Measurements from ENCODE around the gene CHTOP. TPM values are rescaled to one million over a fixed set of nuclear protein-coding genes. Genes with fewer than 3 reads are reported as not detected.
A peak's percentile ranks its signal among the peaks of the same experiment; 100 is the strongest.

Gene CHTOP
- total RNA-seq, 6 donors from 2014 or later = 51.3 to 89.1 (median 59.2) TPM

DNA sequence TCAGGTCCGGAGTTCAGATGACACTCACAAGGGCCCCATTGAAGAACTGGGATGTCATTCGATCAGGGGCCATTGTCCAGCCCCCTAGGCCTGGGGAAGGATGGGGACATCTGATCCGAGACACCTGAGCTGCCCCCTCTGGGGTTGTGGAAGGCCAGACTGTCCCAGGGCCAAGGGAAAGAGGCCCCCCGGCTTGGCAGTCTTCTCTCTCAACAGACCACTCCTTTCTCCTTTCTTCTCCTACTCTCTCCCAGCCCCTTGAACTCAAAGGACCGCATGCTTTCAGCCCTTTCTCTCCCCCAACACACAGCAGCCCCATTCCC, 4.6 kb upstream of the CHTOP start:
- peak overlapping the region in 3 of 4 donors; percentile 4 to 95 (median 95) for H3K27ac ChIP-seq

DNA sequence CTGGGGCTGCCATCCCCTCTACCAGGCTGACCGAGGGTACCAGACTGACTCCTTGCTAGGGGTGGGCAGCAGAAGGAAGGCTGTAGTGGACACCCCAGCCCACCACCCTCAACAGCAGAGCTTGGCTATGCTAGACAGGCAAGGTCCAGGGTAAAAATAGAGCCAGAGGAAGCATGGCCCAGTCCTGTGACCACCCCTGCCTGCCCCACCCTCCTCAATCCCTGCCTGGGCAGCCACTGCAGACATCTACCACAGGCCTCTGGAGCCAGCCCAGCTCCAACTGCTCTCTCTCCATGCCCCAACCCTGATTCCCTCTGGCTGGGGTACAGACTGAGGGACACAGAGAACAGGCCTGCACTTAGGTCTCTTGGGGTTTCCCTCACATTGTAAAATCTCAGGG, 3.9 kb upstream of the CHTOP start:
- ATAC-seq (ENCODE audit: low FRiP score in 2 of 2) = no peak
- no peak for DNase-seq

More for the DNA sequence above, 4.6 kb upstream of the CHTOP start:
- WGBS, 2 donors = 90 to 96% methylated on average over 4 to 5 of the region's 5 CpGs
- H3K4me3 ChIP-seq = no peak overlapping the region
- DNase-seq (no peak), ATAC-seq (ENCODE audit: low FRiP score in 2 of 2) (no peak)
- no peaks in the 10 kb centered on the region for H3K9me3 ChIP-seq
- H3K4me1 ChIP-seq = peaks cover 36 to 83% (median 47%) of the 10 kb centered on the region in 4 donors
- peaks cover 0 to 2% (median 0%) of the 10 kb centered on the region in 4 donors for H3K36me3 ChIP-seq
- no peaks in the 10 kb centered on the region for H3K27me3 ChIP-seq
- TF ChIP-seq POLR2A (IDR thresholded peaks at IDR 0.05) = no peak
- no peak for TF ChIP-seq EP300 (IDR thresholded peaks at IDR 0.05)
- TF ChIP-seq, protein P1, sequence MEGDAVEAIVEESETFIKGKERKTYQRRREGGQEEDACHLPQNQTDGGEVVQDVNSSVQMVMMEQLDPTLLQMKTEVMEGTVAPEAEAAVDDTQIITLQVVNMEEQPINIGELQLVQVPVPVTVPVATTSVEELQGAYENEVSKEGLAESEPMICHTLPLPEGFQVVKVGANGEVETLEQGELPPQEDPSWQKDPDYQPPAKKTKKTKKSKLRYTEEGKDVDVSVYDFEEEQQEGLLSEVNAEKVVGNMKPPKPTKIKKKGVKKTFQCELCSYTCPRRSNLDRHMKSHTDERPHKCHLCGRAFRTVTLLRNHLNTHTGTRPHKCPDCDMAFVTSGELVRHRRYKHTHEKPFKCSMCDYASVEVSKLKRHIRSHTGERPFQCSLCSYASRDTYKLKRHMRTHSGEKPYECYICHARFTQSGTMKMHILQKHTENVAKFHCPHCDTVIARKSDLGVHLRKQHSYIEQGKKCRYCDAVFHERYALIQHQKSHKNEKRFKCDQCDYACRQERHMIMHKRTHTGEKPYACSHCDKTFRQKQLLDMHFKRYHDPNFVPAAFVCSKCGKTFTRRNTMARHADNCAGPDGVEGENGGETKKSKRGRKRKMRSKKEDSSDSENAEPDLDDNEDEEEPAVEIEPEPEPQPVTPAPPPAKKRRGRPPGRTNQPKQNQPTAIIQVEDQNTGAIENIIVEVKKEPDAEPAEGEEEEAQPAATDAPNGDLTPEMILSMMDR (IDR thresholded peaks at IDR 0.05) = no peak
- no peak for TF ChIP-seq POLR2AphosphoS5 (IDR thresholded peaks at IDR 0.05)

DNA sequence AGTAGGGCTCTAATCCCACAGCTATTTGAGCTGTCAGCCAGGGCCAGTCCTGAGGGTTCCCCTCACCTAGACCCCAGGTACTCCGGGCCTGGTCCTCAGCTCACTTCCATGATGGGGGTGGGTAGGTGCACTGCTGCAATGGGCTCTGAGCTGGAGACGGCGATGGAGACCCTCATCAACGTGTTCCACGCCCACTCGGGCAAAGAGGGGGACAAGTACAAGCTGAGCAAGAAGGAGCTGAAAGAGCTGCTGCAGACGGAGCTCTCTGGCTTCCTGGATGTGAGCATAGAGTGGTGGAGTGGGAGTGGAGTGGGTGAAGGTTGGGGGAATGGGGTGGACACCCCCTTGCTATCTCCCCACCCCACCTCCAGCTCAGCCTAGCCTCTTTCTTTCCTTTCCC, 3.5 kb upstream of the CHTOP start:
- no peaks in the 10 kb centered on the region for H3K27me3 ChIP-seq
- ATAC-seq (ENCODE audit: low FRiP score in 2 of 2) (no peak), DNase-seq (no peak)
- TF ChIP-seq POLR2AphosphoS5 (IDR thresholded peaks at IDR 0.05) (no peak), EP300 (IDR thresholded peaks at IDR 0.05) (no peak), POLR2A (IDR thresholded peaks at IDR 0.05) (no peak)
- TF ChIP-seq, protein P1 (IDR thresholded peaks at IDR 0.05) = no peak
- H3K4me1 ChIP-seq = peaks cover 32 to 81% (median 49%) of the 10 kb centered on the region in 4 donors
- H3K9me3 ChIP-seq = no peaks in the 10 kb centered on the region
- H3K4me3 ChIP-seq = no peak overlapping the region
- no peaks in the 10 kb centered on the region for H3K36me3 ChIP-seq
- WGBS, 2 donors = 69 to 84% methylated on average over 3 to 7 of the region's 7 CpGs
- peak overlapping the region in 3 of 4 donors; percentile 24 to 95 (median 56) for H3K27ac ChIP-seq

More for the DNA sequence above, 3.9 kb upstream of the CHTOP start:
- 91% methylated on average over 1 of the region's 1 CpG; no CpG with 5 or more reads in 1 of the 2 donors for WGBS, 2 donors
- H3K27me3 ChIP-seq = no peaks in the 10 kb centered on the region
- peaks cover 0 to 2% (median 0%) of the 10 kb centered on the region in 4 donors for H3K36me3 ChIP-seq
- no peak overlapping the region for H3K4me3 ChIP-seq
- peak overlapping the region in 3 of 4 donors; percentile 24 to 95 (median 56) for H3K27ac ChIP-seq
- TF ChIP-seq POLR2A (IDR thresholded peaks at IDR 0.05) (no peak), POLR2AphosphoS5 (IDR thresholded peaks at IDR 0.05) (no peak), EP300 (IDR thresholded peaks at IDR 0.05) (no peak)
- TF ChIP-seq, protein P1 (IDR thresholded peaks at IDR 0.05) = no peak
- no peaks in the 10 kb centered on the region for H3K9me3 ChIP-seq
- peaks cover 29 to 81% (median 47%) of the 10 kb centered on the region in 4 donors for H3K4me1 ChIP-seq

DNA sequence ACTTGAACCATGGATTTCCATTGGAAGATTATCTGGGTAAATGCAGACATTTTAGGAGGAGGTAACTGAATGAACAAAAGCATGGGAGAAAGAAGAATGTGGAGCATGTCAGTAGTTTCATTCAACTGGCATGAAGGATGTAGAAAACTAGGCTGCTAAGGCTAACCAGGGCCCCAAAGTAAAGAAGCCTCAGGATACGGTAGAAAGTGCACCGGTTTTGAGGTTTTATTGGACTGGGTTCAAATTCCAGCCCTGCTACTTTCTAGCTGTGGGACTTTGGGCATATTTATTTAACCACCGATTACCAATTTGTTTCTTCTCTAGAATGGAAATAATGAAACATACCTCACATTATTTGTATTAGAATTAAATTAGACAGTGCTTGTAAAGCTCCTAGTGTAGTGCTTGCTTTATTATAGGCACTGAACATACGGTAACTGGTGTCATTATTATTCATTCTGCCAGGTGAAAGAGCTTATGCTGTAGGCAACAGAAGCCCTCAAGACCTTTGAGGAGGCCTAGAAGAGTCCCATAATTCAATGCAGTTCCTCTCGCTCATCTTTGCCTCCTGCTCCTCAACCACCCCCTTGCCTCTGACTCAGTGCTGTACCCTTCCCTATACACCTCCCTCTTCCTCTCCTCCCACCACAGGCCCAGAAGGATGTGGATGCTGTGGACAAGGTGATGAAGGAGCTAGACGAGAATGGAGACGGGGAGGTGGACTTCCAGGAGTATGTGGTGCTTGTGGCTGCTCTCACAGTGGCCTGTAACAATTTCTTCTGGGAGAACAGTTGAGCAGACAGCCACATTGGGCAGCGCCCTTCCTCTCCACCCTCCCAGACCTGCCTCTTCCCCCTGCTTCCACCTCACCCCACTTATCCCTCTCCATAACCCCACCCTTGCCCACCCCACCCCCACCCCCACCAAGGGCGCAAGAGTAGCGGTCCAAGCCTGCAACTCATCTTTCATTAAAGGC, 2.5 kb upstream of the CHTOP start:
- no peak for DNase-seq
- Histone ChIP-seq H3K36me3 (peaks cover under 1 to 5% (median 4%) of the 10 kb centered on the region in 4 donors), H3K27ac (peak overlapping the region in 3 of 4 donors; percentile 6 to 99 (median 61)), H3K4me1 (peaks cover 32 to 81% (median 50%) of the 10 kb centered on the region in 4 donors), H3K9me3 (no peaks in the 10 kb centered on the region), H3K4me3 (no peak overlapping the region), H3K27me3 (no peaks in the 10 kb centered on the region)
- WGBS, 2 donors = 74 to 75% methylated on average over 10 of the region's 10 CpGs
- no peak for TF ChIP-seq EP300 (IDR thresholded peaks at IDR 0.05)
- TF ChIP-seq, protein P1 (IDR thresholded peaks at IDR 0.05) = no peak
- no peak for TF ChIP-seq POLR2AphosphoS5 (IDR thresholded peaks at IDR 0.05)
- no peak for TF ChIP-seq POLR2A (IDR thresholded peaks at IDR 0.05)
- ATAC-seq (ENCODE audit: low FRiP score in 2 of 2) = no peak

Measured in upper lobe of left lung (tissue), 6 donors.